Measurements from ENCODE around the gene ITPKC. TPM values are rescaled to one million over a fixed set of nuclear protein-coding genes. Genes with fewer than 3 reads are reported as not detected.

The ITPKC gene
- total RNA-seq, 2 experiments from 2014 or later, result 4.8 to 5.2 TPM

- CTCF ChIA-PET, result interaction anchor here (0.7 to 4.0 kb wide), 12 partner anchors 10 to 637 kb away, joined by 3 to 32 read pairs (median 5); partner anchors contain the start of gene EGLN2
- H3K4me1 Mint-ChIP-seq (ENCODE audit: low read depth), result peaks cover 50% of the 10 kb centered on the region
- POLR2A ChIA-PET, result interaction anchor here (0.7 to 3.6 kb wide), 18 partner anchors 9 to 778 kb away, joined by 3 to 22 read pairs (median 6); partner anchors contain the start of genes ACTMAP, COQ8B, EGLN2 and ITPKC
- peak; percentile 62 for ATAC-seq
- intact Hi-C loops (cut with micrococcal nuclease), result no loop called here
- peak; percentile 98 for DNase-seq
- peak overlapping the region; percentile 92 for H3K4me3 Mint-ChIP-seq
- peaks cover 16% of the 10 kb centered on the region for H3K36me3 Mint-ChIP-seq (ENCODE audit: low read depth)
- H3K27ac Mint-ChIP-seq, result peak overlapping the region; percentile 96
- TF ChIP-seq, protein P1, sequence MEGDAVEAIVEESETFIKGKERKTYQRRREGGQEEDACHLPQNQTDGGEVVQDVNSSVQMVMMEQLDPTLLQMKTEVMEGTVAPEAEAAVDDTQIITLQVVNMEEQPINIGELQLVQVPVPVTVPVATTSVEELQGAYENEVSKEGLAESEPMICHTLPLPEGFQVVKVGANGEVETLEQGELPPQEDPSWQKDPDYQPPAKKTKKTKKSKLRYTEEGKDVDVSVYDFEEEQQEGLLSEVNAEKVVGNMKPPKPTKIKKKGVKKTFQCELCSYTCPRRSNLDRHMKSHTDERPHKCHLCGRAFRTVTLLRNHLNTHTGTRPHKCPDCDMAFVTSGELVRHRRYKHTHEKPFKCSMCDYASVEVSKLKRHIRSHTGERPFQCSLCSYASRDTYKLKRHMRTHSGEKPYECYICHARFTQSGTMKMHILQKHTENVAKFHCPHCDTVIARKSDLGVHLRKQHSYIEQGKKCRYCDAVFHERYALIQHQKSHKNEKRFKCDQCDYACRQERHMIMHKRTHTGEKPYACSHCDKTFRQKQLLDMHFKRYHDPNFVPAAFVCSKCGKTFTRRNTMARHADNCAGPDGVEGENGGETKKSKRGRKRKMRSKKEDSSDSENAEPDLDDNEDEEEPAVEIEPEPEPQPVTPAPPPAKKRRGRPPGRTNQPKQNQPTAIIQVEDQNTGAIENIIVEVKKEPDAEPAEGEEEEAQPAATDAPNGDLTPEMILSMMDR (IDR thresholded peaks at IDR 0.05), result no peak
- H3K9me3 Mint-ChIP-seq, result no peaks in the 10 kb centered on the region
- no peaks in the 10 kb centered on the region for H3K27me3 Mint-ChIP-seq
Observed at GRCh38 chr19:40776932-40777644, 60.2 kb downstream of the ITPKC start.

DNA sequence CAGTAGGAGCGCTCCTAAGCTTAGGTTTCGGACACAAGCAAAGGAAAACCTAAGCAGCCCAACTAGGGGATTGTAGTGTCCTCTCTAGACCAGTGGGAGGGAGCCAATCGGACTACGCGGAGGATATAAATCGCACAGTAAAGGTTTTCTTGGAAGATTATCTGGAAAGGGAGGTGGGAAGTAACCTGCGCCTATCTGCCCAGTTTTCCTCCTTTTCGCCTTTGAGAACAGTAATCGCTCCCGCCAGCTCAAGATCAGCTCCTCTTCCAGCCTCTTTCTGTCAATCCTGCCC is 60.7 kb downstream of the ITPKC start:
- Mint-ChIP-seq H3K9me3 (no peaks in the 10 kb centered on the region), H3K4me3 (peak overlapping the region; percentile 92), H3K4me1 (ENCODE audit: low read depth) (peaks cover 50% of the 10 kb centered on the region), H3K27ac (peak overlapping the region; percentile 96), H3K36me3 (ENCODE audit: low read depth) (peaks cover 17% of the 10 kb centered on the region), H3K27me3 (no peaks in the 10 kb centered on the region)
- ATAC-seq (no peak), DNase-seq (no peak)
- POLR2A ChIA-PET, result interaction anchor here (0.7 to 3.6 kb wide), 18 partner anchors 9 to 777 kb away, joined by 3 to 22 read pairs (median 6); partner anchors contain the start of genes ACTMAP, COQ8B, EGLN2 and ITPKC
- intact Hi-C loops (cut with micrococcal nuclease), result no loop called here
- TF ChIP-seq, protein P1 (IDR thresholded peaks at IDR 0.05), result no peak
- CTCF ChIA-PET, result interaction anchor here (0.6 to 4.0 kb wide), 15 partner anchors 9 to 638 kb away, joined by 3 to 32 read pairs (median 5); partner anchors contain the start of genes ACTMAP, EGLN2 and SNRPA

DNA sequence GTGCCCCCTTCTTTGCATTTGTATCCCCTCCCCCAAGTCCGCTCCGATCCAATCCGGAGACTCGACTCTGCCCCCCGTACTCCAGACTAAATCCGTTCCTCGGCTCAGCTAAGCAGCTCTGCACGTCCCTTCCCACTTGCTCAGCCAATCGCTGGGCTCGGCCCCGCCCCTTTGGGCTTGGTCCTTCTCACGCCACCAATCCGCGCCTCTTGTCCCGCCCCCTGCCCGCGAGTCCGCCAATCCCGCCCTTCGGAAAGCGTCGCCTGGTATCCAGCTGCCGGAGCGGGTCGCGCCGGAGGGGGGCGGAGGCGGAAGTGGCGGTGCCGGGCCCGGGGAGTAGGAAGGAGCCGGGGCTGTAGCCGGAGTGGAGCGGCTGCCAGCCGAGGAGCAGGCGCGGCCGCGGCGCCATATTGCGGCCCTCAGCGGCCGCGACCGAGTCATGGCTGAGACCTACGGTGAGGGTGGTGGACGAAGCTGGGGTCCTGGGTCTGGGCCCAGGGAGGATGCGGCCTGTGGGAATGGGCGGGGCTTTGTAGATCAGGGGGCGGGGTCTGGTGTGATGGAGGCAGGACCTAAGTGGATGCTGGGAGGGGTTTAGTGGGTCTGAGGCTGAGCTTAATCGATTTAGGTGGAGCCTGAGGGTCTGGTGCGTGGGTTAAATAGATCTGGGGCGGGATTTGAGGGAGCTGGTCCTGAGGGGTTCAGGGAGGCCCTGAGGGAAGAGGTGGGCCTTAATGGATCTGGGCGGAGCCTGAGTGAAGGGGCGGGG is 61.2 kb downstream of the ITPKC start, which contains the start of gene RAB4B:
Gene RAB4B (plus strand): TSS at position 311 of the 769 bp plus-strand sequence. CDS start 129 bp downstream, at position 440.
- DNase-seq (peak; percentile 100), ATAC-seq (peak; percentile 77)
- ChIA-PET POLR2A (interaction anchor here (0.6 to 3.6 kb wide), 22 partner anchors 8 to 777 kb away, joined by 3 to 22 read pairs (median 5); partner anchors contain the start of genes ACTMAP, COQ8B, EGLN2 and ITPKC), CTCF (interaction anchor here (0.6 to 4.0 kb wide), 20 partner anchors 9 to 1060 kb away, joined by 3 to 32 read pairs (median 5); partner anchors contain the start of genes ACTMAP, COQ8B, EGLN2 and ITPKC)
- Mint-ChIP-seq H3K27me3 (no peaks in the 10 kb centered on the region), H3K4me3 (peak within 1 kb of the TSS; percentile 92), H3K27ac (peak within 1 kb of the TSS; percentile 96), H3K36me3 (ENCODE audit: low read depth) (peaks cover 17% of the 10 kb centered on the region), H3K9me3 (no peaks in the 10 kb centered on the region), H3K4me1 (ENCODE audit: low read depth) (peaks cover 50% of the 10 kb centered on the region)
- intact Hi-C loops (cut with micrococcal nuclease), result loop anchor here (2.0 kb wide), 1 partner anchor 15 kb away; no protein-coding TSS in a partner anchor
- TF ChIP-seq, protein P1 (IDR thresholded peaks at IDR 0.05), result no peak

GRCh38 chr19:40778706-40779284 is 61.9 kb downstream of the ITPKC start:
- peak overlapping the region; percentile 92 for H3K4me3 Mint-ChIP-seq
- peaks cover 20% of the 10 kb centered on the region for H3K36me3 Mint-ChIP-seq (ENCODE audit: low read depth)
- peak overlapping the region; percentile 96 for H3K27ac Mint-ChIP-seq
- POLR2A ChIA-PET, result interaction anchor here (0.6 to 3.6 kb wide), 18 partner anchors 8 to 594 kb away, joined by 3 to 22 read pairs (median 5); partner anchors contain the start of genes ACTMAP, COQ8B, EGLN2 and ITPKC
- TF ChIP-seq, protein P1 (IDR thresholded peaks at IDR 0.05), result no peak
- CTCF ChIA-PET, result interaction anchor here (1.0 to 4.0 kb wide), 13 partner anchors 13 to 169 kb away, joined by 4 to 32 read pairs (median 6); partner anchors contain the start of genes ACTMAP, COQ8B, EGLN2 and ITPKC
- intact Hi-C loops (cut with micrococcal nuclease), result loop anchor here (2.0 kb wide), 1 partner anchor 14 kb away; no protein-coding TSS in a partner anchor
- no peaks in the 10 kb centered on the region for H3K27me3 Mint-ChIP-seq
- DNase-seq (peak; percentile 36), ATAC-seq (no peak)
- H3K4me1 Mint-ChIP-seq (ENCODE audit: low read depth), result peaks cover 50% of the 10 kb centered on the region
- no peaks in the 10 kb centered on the region for H3K9me3 Mint-ChIP-seq
